ENCODE data around the gene ENG.

GRCh38 chr9:127788337-127789011, 66.0 kb downstream of the ENG start:
- TF ChIP-seq CTCF (conservative IDR thresholded peaks at IDR 0.05; ENCODE audit: low read length) = no peak
- TF ChIP-seq EZH2phosphoT487 (IDR thresholded peaks at IDR 0.05; ENCODE audit: borderline replicate concordance) = no peak

Data from Loucy (cell line).